ENCODE results near the gene TARP.
"Not testable (repeated sequence)": the region's sequence is repeated elsewhere in the genome, so short reads cannot be mapped to it uniquely, and the experiment has no call there.

- TF ChIP-seq ZNF549 (tag by site-specific recombination; IDR thresholded peaks at IDR 0.05); CTCF (tag by site-specific recombination; IDR thresholded peaks at IDR 0.05); PATZ1 (tag by site-specific recombination; IDR thresholded peaks at IDR 0.05); ZNF366 (tag by site-specific recombination; conservative IDR thresholded peaks at IDR 0.05): not testable (repeated sequence)
Observed at GRCh38 chr7:38262026-38262425, 11.4 kb downstream of the TARP start.
